ENCODE results near the gene LARGE1. TPM values are rescaled to one million over a fixed set of nuclear protein-coding genes. Genes with fewer than 3 reads are reported as not detected.

The LARGE1 gene
- total and polyA plus RNA-seq, 2 of the 4 experiments (the other 2 are of a cell fraction), result 6.2 to 12.4 TPM

GRCh38 chr22:33576205-33576604 is 344.1 kb downstream of the LARGE1 start:
- H3K27me3 ChIP-seq (ENCODE audit: control insufficient read depth, insufficient read depth, low read length), result no peaks in the 10 kb centered on the region

More at GRCh38 chr22:33576205-33576604, 344.1 kb downstream of the LARGE1 start:
- TF ChIP-seq MAZ (IDR thresholded peaks at IDR 0.05; ENCODE audit: borderline replicate concordance, low read depth, low read length) (no peak), FOS (IDR thresholded peaks at IDR 0.05; ENCODE audit: low read depth, low read length) (no peak), CTCF (conservative IDR thresholded peaks at IDR 0.05; ENCODE audit: low read depth, low read length) (no peak), POLR2A (IDR thresholded peaks at IDR 0.05; ENCODE audit: low read depth, low read length) (no peak), CEBPB (IDR thresholded peaks at IDR 0.05; ENCODE audit: low read depth, low read length) (no peak), USF2 (IDR thresholded peaks at IDR 0.05; ENCODE audit: low read depth, low read length) (no peak), MXI1 (IDR thresholded peaks at IDR 0.05; ENCODE audit: borderline replicate concordance, low read depth, low read length) (no peak), BHLHE40 (IDR thresholded peaks at IDR 0.05; ENCODE audit: low read depth, low read length) (no peak), ELK1 (IDR thresholded peaks at IDR 0.05; ENCODE audit: borderline replicate concordance, low read depth, low read length) (no peak), CHD1 (IDR thresholded peaks at IDR 0.05; ENCODE audit: low read depth, low read length) (no peak), RFX5 (IDR thresholded peaks at IDR 0.05; ENCODE audit: low read depth, low read length) (no peak), NFE2L2 (IDR thresholded peaks at IDR 0.05; ENCODE audit: low read depth, low read length) (no peak), SMC3 (IDR thresholded peaks at IDR 0.05; ENCODE audit: low read depth, low read length) (no peak), RAD21 (IDR thresholded peaks at IDR 0.05; ENCODE audit: low read length) (no peak), MAFK (IDR thresholded peaks at IDR 0.05; ENCODE audit: low read depth, low read length) (no peak), RCOR1 (IDR thresholded peaks at IDR 0.05; ENCODE audit: insufficient replicate concordance, low read length) (no peak)
- H3K9me1 ChIP-seq (ENCODE audit: insufficient read depth, low read length), result no peaks in the 10 kb centered on the region
- CTCF ChIA-PET, result interaction anchor here (0.9 kb wide), 1 partner anchor 275 kb away, joined by 4 read pairs; no protein-coding TSS in a partner anchor
- no peak overlapping the region for H3K4ac ChIP-seq (ENCODE audit: low read depth, low read length)
- H4K20me1 ChIP-seq (ENCODE audit: insufficient read depth, low read length), result no peaks in the 10 kb centered on the region
- no peak overlapping the region for H2BK5ac ChIP-seq (ENCODE audit: low read depth, low read length, poor library complexity, severe bottlenecking)
- H3K27ac ChIP-seq (ENCODE audit: insufficient read depth, low read length), result no peak overlapping the region
- H3K4me2 ChIP-seq (ENCODE audit: low read depth, low read length), result no peak overlapping the region
- POLR2A ChIA-PET (ENCODE audit: unreplicated experiment), result no interaction called here
- H2BK20ac ChIP-seq (ENCODE audit: low read depth, low read length), result no peak overlapping the region
- H2AK9ac ChIP-seq (replicated peaks; ENCODE audit: low read depth, low read length, poor library complexity), result no peak overlapping the region
- DNase-seq (no peak), ATAC-seq (ENCODE audit: low read depth) (no peak)
- H3K23ac ChIP-seq (ENCODE audit: low read depth, low read length), result no peak overlapping the region
- H3K9ac ChIP-seq (ENCODE audit: low read depth, low read length), result no peak overlapping the region
- no TSS peak for BruUV-seq (replicated peaks)
- in situ Hi-C loops (cut with MboI; ENCODE audit: low sequenced_read_pairs) (loop anchor here (5.0 kb wide), 1 partner anchor 274 kb away; no protein-coding TSS in a partner anchor), dilution Hi-C loops (cut with HindIII; ENCODE audit: low sequenced_read_pairs, unreplicated experiment) (no loop called here), intact Hi-C loops (cut with micrococcal nuclease) (no loop called here)
- no peak overlapping the region for H4K91ac ChIP-seq (ENCODE audit: insufficient read depth, low read depth, low read length)
- no peak overlapping the region for H3K18ac ChIP-seq (ENCODE audit: low read depth, low read length)
- H3K9me3 ChIP-seq (ENCODE audit: control insufficient read depth, insufficient read depth, low read length), result no peaks in the 10 kb centered on the region
- H3K56ac ChIP-seq (ENCODE audit: extremely low read depth, insufficient read depth, low read length), result no peak overlapping the region
- H2BK120ac ChIP-seq (ENCODE audit: low read depth, low read length), result no peak overlapping the region
- WGBS, 2 experiments (ENCODE audit: extremely low coverage in 2 of 2, insufficient read length in 1 of 2), result no CpG with 5 or more reads among the region's 3 CpGs
- H4K8ac ChIP-seq (ENCODE audit: low read depth in 2 of 2, low read length in 2 of 2), result no peak overlapping the region
- no peak overlapping the region for H2BK15ac ChIP-seq (ENCODE audit: low read depth, low read length)
- H4K5ac ChIP-seq (ENCODE audit: low read depth, low read length), result no peak overlapping the region
- no peak overlapping the region for H3K4me3 ChIP-seq (ENCODE audit: insufficient read depth, low read depth, low read length)
- no peak overlapping the region for H2AK5ac ChIP-seq (ENCODE audit: low read depth, low read length)
- H3K36me3 ChIP-seq (ENCODE audit: control insufficient read depth, insufficient read depth, low read length), result no peaks in the 10 kb centered on the region
- H3K4me1 ChIP-seq (ENCODE audit: control insufficient read depth, insufficient read depth, low read length), result no peaks in the 10 kb centered on the region
- no peak overlapping the region for H3K14ac ChIP-seq (replicated peaks; ENCODE audit: low read depth, low read length)
- no peak overlapping the region for H2AFZ ChIP-seq (replicated peaks; ENCODE audit: low read length, poor library complexity)
- H3K79me1 ChIP-seq (ENCODE audit: low read depth in 1 of 2, low read length in 2 of 2), result no peaks in the 10 kb centered on the region

All from IMR-90 (cell line).